Measurements from ENCODE around the gene TSKU. TPM values are rescaled to one million over a fixed set of nuclear protein-coding genes. Genes with fewer than 3 reads are reported as not detected.

TSKU gene, protein sequence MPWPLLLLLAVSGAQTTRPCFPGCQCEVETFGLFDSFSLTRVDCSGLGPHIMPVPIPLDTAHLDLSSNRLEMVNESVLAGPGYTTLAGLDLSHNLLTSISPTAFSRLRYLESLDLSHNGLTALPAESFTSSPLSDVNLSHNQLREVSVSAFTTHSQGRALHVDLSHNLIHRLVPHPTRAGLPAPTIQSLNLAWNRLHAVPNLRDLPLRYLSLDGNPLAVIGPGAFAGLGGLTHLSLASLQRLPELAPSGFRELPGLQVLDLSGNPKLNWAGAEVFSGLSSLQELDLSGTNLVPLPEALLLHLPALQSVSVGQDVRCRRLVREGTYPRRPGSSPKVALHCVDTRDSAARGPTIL
- 120 to 156 TPM (median 152 TPM) in 5 replicates for total RNA-seq (2022; extraction: Qiagen RNA extraction)

DNA sequence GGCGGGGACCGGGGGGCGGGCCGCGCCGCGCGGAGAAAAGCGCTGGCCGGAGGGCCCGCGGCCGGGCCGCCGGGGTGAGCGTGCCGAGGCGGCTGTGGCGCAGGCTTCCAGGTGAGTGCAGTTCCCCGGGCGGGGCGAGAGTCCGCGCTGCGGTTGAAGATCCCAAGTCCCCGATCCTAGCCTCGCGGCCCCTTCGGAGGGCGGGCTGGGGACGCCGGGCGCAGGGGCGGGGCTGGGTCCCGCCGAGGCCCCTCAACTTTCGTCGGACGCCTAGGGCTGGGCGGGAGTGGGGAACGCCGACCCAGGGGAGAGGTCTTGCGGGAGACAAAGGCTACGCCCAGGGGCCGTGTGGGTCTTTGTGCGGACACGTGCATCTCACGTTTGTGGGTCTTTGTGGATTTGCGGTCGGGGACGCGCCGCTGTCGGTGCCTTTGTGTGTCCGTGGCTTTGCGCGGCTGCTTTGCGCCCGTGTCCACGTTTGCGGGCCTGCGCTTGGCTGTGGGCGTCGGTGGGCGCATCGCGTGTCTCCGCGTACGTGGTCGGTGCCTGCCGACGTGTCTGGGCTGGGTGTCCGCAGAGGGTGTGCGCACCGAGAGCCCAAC lies at the start of gene TSKU:
Gene TSKU (plus strand): TSS at position 63 of the 602 bp plus-strand sequence. CDS start 12,261 bp downstream, outside the sequence.

Other genes starting within 250 kb of the TSKU start
- 0.13 to 0.46 TPM (median 0.28 TPM) in 5 replicates for gene LRRC32, start 112.6 kb upstream of the TSKU start, total RNA-seq (2022; extraction: Qiagen RNA extraction)
- 15.0 to 22.1 TPM (median 18.9 TPM) in 5 replicates for gene ACER3, start 77.6 kb downstream of the TSKU start, total RNA-seq (2022; extraction: Qiagen RNA extraction)

Data from A549 treated with AZD2906 at 1 μM for 4 hours (cell line).